Kidney (tissue), 14 donors: ENCODE measurements around the gene AP2A1. TPM values are rescaled to one million over a fixed set of nuclear protein-coding genes. Genes with fewer than 3 reads are reported as not detected.

Experiments
- DNase-seq, 5 donors: peaks; one replicate each; pipeline ENCODE4 v3.0.0-alpha.2; 2013 to 2020
- FAIRE-seq: peaks from 2 replicates; lab custom pipeline; 2012; peaks lifted over from hg19 to GRCh38; lab: Jason Lieb, UNC
- H3K27ac ChIP-seq, 2 donors: one replicate each; pipeline ENCODE4 v1.7.0; 2013; ENCODE audit warnings: low read depth in 2 of 2, low read length in 2 of 2, inconsistent platforms in 1 of 2
- H3K27me3 ChIP-seq: one replicate; pipeline ENCODE4 v1.7.1; 2013; ENCODE audit warnings: low read length, inconsistent platforms; ENCODE audit not compliant: control insufficient read depth, insufficient read depth
- H3K36me3 ChIP-seq, 3 donors: one replicate each; pipeline versions ENCODE4 v1.7.0 to v1.7.1; 2013; ENCODE audit warnings: low read length in 3 of 3, control low read depth in 1 of 3, inconsistent platforms in 1 of 3; ENCODE audit not compliant: insufficient read depth in 3 of 3, control insufficient read depth in 2 of 3
- H3K4me1 ChIP-seq, 3 donors: one replicate each; pipeline versions ENCODE4 v1.7.0 to v1.7.1; 2013; ENCODE audit warnings: low read length in 3 of 3, inconsistent platforms in 1 of 3, low read depth in 1 of 3; ENCODE audit not compliant: control insufficient read depth in 2 of 3, insufficient read depth in 2 of 3
- H3K4me3 ChIP-seq, 3 donors: one replicate each; pipeline versions ENCODE4 v1.7.0 to v1.8.1; 2013; ENCODE audit warnings: low read length in 3 of 3, control low read depth in 1 of 3, inconsistent platforms in 1 of 3
- H3K9ac ChIP-seq, 3 donors: one replicate each; pipeline versions ENCODE4 v1.7.0 to v1.7.1; 2013; ENCODE audit warnings: low read length in 3 of 3, control low read depth in 1 of 3, inconsistent platforms in 1 of 3
- H3K9me3 ChIP-seq, 3 donors: one replicate each; pipeline versions ENCODE4 v1.7.0 to v1.7.1; 2013; ENCODE audit warnings: low read length in 3 of 3, control low read depth in 1 of 3, inconsistent platforms in 1 of 3; ENCODE audit not compliant: control insufficient read depth in 2 of 3, insufficient read depth in 1 of 3
- intact Hi-C: fragments of 100-400 bp; cut with DNase I; formaldehyde crosslinking; loops from one replicate; pipeline ENCODE4 v1.11.1; 2022
- polyA plus RNA-seq: library from polyadenylated mRNA; stranded (reverse); fragments of 350-450 nt; fragmentation: Illumina TruSeq; extraction: RNeasy Lipid Tissue Mini Kit (QIAGEN cat#74804); gene quantifications from one replicate; pipeline ENCODE4 v1.2.3, GENCODE V29; 2014; ENCODE audit warnings: low read depth, low replicate concordance; ENCODE audit not compliant: insufficient read depth
- total RNA-seq: library from RNA; stranded (reverse); fragmentation: NEBNext Ultra II Directional; extraction: Animal tissue kit (Norgen Biotek cat#: 25700); gene quantifications from one replicate; pipeline ENCODE4 v1.2.1, GENCODE V29; 2021
- TF ChIP-seq, protein P1 (sequence below): IDR thresholded peaks from 3 replicates; pipeline ENCODE4 v1.5.1; 2012; ENCODE audit warnings: mild to moderate bottlenecking, moderate library complexity, borderline replicate concordance; ENCODE audit not compliant: insufficient read depth; ENCODE audit errors: extremely low read depth
- donor health status: control.
- donor health status: control.
- donor health status: control.
- donor health status: control.
- donor health status: control.
- donor health status: DM: yes; HTN: yes; CAD: no.
- donor health status: Normal renal cell carcinoma (clear cell type).

Gene AP2A1
- total and polyA plus RNA-seq, 2 donors from 2014 or later: 32.0 to 70.0 TPM

DNA sequence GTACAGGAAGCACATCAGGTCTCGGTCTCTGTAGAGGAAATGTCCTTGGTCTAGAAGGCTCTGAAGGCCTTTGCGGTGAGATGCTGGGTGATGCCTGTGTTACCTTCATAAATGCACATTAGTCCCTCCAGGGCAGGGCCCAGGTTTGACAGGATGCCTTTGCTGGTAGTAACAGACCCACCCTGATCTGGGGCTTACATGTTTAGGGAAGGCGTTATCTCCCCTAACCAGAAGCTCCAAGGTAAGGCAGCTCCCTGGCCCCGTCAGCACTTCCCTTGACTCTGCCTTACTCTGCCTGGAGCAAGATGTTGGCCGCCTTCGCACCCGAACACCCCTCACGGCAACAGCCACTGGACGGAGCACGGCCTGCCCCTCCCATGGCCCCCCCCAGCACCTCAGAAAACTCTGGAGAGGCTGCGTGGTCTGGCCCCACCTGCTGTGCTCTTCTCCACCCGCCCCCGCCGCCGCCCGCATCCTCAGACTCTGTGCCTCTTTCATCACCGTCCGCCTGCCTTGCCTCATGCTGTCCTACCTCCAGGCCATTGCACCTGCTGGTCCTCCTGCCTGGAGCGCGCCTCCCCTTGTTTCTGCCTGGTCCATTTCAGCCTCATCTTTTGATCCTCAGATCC, 9.1 kb downstream of the AP2A1 start:
- no peaks in the 10 kb centered on the region for H3K27me3 ChIP-seq
- H3K27ac ChIP-seq: no peak overlapping the region
- FAIRE-seq (no peak), DNase-seq (no peak)
- H3K9ac ChIP-seq: no peak overlapping the region
- no peak overlapping the region for H3K4me3 ChIP-seq
- TF ChIP-seq, protein P1, sequence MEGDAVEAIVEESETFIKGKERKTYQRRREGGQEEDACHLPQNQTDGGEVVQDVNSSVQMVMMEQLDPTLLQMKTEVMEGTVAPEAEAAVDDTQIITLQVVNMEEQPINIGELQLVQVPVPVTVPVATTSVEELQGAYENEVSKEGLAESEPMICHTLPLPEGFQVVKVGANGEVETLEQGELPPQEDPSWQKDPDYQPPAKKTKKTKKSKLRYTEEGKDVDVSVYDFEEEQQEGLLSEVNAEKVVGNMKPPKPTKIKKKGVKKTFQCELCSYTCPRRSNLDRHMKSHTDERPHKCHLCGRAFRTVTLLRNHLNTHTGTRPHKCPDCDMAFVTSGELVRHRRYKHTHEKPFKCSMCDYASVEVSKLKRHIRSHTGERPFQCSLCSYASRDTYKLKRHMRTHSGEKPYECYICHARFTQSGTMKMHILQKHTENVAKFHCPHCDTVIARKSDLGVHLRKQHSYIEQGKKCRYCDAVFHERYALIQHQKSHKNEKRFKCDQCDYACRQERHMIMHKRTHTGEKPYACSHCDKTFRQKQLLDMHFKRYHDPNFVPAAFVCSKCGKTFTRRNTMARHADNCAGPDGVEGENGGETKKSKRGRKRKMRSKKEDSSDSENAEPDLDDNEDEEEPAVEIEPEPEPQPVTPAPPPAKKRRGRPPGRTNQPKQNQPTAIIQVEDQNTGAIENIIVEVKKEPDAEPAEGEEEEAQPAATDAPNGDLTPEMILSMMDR: no peak
- intact Hi-C loops: no loop called here
- no peaks in the 10 kb centered on the region for H3K9me3 ChIP-seq
- H3K36me3 ChIP-seq: peaks cover 0 to 2% (median 0%) of the 10 kb centered on the region in 3 donors
- H3K4me1 ChIP-seq: no peaks in the 10 kb centered on the region

DNA sequence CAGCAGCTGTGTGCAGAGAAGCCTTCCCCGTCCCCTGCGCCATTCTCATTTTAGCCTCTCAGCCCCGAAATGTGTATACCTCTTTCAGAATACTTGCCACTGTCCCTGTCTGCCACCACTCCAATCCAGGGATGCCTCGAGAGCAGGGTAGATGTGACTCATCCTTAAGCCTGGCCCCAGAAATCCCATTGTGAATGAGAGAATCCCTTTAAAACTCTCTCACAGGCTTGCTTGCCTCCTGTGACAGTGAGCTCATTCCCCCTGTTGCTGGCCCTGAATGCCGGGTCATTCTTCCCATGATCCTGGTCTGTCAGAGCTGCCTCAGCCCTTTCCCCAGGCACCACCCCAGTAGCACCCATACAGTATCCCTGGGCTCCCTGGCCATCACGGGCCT, 9.6 kb downstream of the AP2A1 start:
- no peak overlapping the region for H3K9ac ChIP-seq
- intact Hi-C loops: no loop called here
- DNase-seq (no peak), FAIRE-seq (no peak)
- no peak overlapping the region for H3K4me3 ChIP-seq
- no peaks in the 10 kb centered on the region for H3K27me3 ChIP-seq
- no peak overlapping the region for H3K27ac ChIP-seq
- TF ChIP-seq, protein P1: no peak
- H3K36me3 ChIP-seq: peaks cover 0 to 2% (median 0%) of the 10 kb centered on the region in 3 donors
- H3K9me3 ChIP-seq: no peaks in the 10 kb centered on the region
- no peaks in the 10 kb centered on the region for H3K4me1 ChIP-seq

DNA sequence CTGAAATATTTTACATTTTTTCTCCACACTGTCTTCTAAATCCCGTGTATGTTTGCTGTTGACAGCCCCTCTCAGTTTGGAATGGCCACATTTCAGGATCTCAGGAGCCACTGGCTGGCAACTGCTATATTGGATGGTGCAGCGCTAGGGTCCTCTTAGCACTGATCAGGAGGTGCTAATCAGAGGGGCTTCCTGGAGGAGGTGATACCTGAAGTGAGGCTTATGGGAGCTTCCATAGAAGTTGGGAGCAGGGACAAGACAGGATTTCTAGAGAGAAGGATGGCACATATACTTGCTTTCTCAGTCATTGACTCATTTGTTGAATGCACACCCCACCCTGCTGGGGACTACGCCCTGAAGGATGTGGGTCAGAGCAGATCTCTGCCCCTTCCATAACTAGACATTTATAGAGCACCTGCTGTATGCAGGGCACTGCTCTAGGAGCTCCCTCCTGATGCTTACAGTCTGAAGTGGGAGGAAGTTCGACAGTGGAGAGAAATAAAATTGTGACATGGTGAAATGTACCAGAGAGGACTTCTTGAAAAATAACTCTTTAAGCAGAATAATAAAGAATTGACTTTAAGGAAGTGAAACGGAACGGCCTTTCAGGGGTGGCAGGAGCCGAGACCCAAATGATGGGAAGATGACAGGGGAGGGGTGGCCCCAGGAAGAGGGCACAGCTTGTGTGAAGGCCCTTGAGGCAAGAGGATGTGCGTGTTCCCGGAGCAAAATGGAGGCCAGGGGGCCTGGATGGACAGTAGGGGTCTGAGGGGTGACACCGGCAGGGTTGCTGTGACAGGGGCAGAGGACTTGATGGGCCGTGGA, 13.1 kb downstream of the AP2A1 start:
- H3K9me3 ChIP-seq: no peaks in the 10 kb centered on the region
- no peak overlapping the region for H3K4me3 ChIP-seq
- H3K9ac ChIP-seq: no peak overlapping the region
- DNase-seq (no peak), FAIRE-seq (no peak)
- H3K27ac ChIP-seq: no peak overlapping the region
- no peaks in the 10 kb centered on the region for H3K4me1 ChIP-seq
- no peaks in the 10 kb centered on the region for H3K27me3 ChIP-seq
- peaks cover 0 to 12% (median 3%) of the 10 kb centered on the region in 3 donors for H3K36me3 ChIP-seq
- TF ChIP-seq, protein P1: no peak
- intact Hi-C loops: no loop called here
